Muscle layer of duodenum (tissue), 2 donors: ENCODE measurements around the gene ACO2.
"Not testable (repeated sequence)": the region's sequence is repeated elsewhere in the genome, so short reads cannot be mapped to it uniquely, and the experiment has no call there.

ENCODE experiments used
- H3K27ac ChIP-seq: one replicate; pipeline ENCODE4 v1.7.0; 2013; ENCODE audit warnings: mild to moderate bottlenecking, low read length
- H3K27me3 ChIP-seq: one replicate; pipeline ENCODE4 v1.7.0; 2013; ENCODE audit warnings: low read depth, mild to moderate bottlenecking, control low read depth, low read length
- H3K36me3 ChIP-seq, 2 donors: one replicate each; pipeline ENCODE4 v1.7.0; 2013; ENCODE audit warnings: low read length in 2 of 2, control low read depth in 1 of 2, mild to moderate bottlenecking in 1 of 2; ENCODE audit not compliant: insufficient read depth in 2 of 2, control insufficient read depth in 1 of 2
- H3K4me1 ChIP-seq, 2 donors: one replicate each; pipeline ENCODE4 v1.7.0; 2013; ENCODE audit warnings: low read length in 2 of 2, mild to moderate bottlenecking in 2 of 2, control low read depth in 1 of 2, moderate library complexity in 1 of 2; ENCODE audit not compliant: insufficient read depth in 2 of 2, control insufficient read depth in 1 of 2
- H3K4me3 ChIP-seq, 2 donors: one replicate each; pipeline ENCODE4 v1.7.0; 2013; ENCODE audit warnings: low read length in 2 of 2, low read depth in 1 of 2, mild to moderate bottlenecking in 1 of 2
- H3K9me3 ChIP-seq, 2 donors: one replicate each; pipeline ENCODE4 v1.7.0; 2013; ENCODE audit warnings: low read length in 2 of 2, control low read depth in 1 of 2, mild to moderate bottlenecking in 1 of 2; ENCODE audit not compliant: control insufficient read depth in 1 of 2
- donor health status: healthy.

The ACO2 gene

DNA sequence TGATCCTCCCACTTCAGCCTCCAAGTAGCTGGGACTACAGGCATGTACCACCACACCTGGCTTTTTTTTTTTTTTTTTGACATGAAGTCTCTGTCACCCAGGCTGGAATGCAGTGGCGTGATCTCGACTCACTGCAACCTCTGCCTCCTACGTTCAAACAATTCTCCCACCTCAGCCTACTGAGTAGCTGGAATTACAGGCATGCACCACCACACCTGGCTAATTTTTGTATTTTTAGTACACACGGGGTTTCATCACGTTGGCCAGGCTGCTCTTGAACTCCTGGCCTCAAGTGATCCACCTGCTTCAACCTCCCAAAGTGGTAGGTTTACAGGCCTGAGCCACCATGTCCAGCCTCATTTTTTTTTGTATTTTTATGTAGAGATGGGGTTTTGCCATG is 28.4 kb upstream of the ACO2 start:
- not testable (repeated sequence) for H3K27ac ChIP-seq

DNA sequence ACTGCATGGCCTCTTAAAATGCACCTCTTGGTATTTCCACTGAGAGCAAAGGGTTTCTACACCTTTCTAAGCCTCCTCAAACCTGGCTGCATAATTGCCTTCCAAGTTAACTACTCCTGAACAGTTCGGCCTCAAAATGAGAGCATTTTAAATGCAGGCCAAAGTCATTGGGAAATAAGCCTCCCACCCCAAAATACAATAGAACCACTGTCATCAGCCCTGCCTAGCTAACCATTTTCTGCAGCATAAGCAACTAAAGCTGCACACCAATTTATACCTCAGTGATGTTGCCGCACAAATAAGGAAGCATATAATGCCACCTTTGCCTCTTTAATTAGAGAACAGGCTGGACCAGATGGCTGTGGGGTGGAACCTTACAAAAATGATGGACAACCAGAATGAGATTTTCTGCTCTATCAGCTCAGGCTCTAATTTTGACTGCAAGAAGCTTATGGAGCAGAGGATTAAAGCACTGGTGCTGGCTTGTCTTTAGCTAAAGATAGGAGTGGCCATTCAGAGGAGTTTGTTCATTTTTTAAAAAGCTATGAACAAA is 26.6 kb upstream of the ACO2 start:
- peaks cover 1 to 17% of the 10 kb centered on the region in 2 donors for H3K36me3 ChIP-seq
- H3K4me1 ChIP-seq: peaks cover 0 to 38% of the 10 kb centered on the region in 2 donors
- H3K27ac ChIP-seq: no peak overlapping the region
- H3K27me3 ChIP-seq: no peaks in the 10 kb centered on the region
- H3K9me3 ChIP-seq: no peaks in the 10 kb centered on the region
- no peak overlapping the region for H3K4me3 ChIP-seq

More for the DNA sequence above, 28.4 kb upstream of the ACO2 start:
- not testable (repeated sequence) for H3K9me3 ChIP-seq, H3K4me3 ChIP-seq, H3K27me3 ChIP-seq
- Histone ChIP-seq H3K36me3 (peaks cover 19 to 27% of the 10 kb centered on the region in 2 donors), H3K4me1 (peaks cover under 1 to 47% of the 10 kb centered on the region in 2 donors)

DNA sequence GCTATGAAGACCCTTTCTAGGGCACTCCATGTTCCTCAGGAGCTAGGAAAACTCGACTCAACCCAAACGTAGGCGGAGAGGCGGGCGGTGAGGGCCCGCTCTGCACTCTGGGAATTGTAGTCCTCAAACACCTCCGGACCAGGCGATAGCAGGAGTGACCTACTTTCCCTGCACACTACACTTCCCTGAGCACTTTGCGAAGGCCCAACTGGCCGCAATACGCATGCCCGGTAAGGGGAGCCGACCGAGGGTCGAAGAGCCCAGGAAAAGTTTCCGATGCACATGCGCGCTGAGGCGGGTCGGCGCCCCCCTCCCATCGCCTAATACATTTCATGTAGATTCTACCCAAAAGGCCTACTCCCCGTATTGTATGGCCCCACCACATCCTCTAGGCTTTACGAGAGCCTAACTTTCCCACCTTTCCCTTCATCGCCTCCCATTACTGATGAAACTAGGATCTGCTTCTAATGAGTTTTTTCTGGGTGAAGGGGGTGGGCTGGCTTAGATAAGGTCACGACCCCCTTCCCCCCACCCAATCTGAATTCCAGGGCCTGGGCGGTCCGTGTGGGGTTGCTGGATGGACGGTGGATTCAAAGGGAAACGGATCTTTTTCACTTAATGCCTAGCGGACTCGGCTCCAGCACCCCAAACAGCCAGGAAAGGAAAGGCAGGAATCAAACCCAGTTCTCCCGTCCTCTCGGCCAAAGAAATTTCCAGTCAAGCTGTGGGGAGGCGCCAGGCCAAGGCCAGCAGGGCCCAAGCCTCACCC is 24.4 kb upstream of the ACO2 start:
- peaks cover 4 to 33% of the 10 kb centered on the region in 2 donors for H3K4me1 ChIP-seq

DNA sequence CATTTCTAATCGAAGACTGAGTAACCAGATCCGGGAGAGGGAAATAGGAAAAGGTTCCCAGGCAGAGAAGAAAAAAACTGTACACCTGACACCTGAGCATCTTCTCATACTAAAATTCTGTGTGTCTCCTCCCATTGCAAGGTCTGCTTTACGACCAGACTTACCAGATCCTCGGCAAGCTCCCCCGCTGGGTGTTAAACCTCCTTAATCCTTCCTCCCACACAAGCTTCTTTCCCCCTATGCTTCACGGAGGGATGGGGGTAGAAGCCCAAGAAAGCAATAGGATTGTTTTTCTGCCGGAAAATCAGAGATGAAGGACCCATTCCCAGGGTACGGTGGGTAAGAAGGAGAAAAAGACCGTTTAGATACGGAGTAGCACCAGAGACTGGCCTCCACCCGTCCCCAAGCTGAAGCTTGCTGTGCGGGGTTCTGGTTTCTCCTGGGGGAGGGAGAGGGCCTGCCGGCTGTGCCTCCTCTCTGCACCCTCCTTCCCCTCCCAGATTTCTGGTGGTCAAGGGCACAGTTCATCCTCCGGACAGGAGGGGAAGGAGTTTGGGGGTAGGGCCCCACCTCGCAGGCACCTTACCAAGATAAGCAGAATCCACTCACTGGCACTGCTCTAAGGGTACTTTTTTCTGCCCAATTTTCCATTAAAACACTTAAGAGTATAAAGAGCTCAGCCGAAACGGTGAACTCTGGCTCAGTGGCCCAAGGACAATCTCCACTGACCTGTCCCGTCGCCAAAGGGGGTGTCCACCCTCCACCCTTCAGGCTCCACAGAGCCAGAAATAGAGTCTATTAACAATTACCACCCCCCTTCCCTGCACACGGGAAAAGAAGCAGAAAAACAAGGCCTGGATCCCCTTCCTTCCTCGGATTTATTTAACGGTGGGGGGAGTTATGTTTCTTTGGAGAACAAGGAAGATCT is 23.5 kb upstream of the ACO2 start:
- peaks cover 0 to 22% of the 10 kb centered on the region in 2 donors for H3K36me3 ChIP-seq
- H3K27me3 ChIP-seq: no peaks in the 10 kb centered on the region
- H3K27ac ChIP-seq: peak overlapping the region; percentile 96
- peaks cover 4 to 26% of the 10 kb centered on the region in 2 donors for H3K4me1 ChIP-seq
- no peaks in the 10 kb centered on the region for H3K9me3 ChIP-seq
- peak overlapping the region; percentile 98 to 99 for H3K4me3 ChIP-seq

More for the DNA sequence above, 24.4 kb upstream of the ACO2 start:
- Histone ChIP-seq H3K27me3 (no peaks in the 10 kb centered on the region), H3K27ac (peak overlapping the region; percentile 96), H3K9me3 (no peaks in the 10 kb centered on the region), H3K36me3 (peaks cover 0 to 22% of the 10 kb centered on the region in 2 donors), H3K4me3 (peak overlapping the region; percentile 98 to 99)

DNA sequence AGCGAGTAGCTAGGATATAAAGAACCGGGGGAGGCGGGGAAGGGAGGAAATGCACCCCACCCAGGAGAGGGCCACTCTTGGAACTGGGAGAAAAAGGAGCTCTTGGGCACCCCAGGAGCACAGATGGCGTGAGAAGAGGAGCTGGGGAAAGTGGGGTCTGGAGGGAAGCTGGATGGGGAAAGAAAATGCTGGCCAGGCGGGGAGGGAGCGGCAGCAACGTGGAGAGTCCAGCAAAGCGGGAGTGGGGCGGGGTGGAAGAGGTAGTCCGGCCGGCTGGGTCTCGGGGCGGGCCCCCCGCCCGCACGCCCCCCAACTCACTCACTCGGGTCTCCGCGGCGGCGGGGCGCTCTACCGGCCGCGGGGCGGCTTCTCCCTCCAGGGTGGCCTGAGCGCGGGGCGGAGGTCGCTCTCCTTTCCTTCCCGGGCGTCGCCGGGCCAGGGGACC is 22.8 kb upstream of the ACO2 start:
- Histone ChIP-seq H3K27me3 (no peaks in the 10 kb centered on the region), H3K27ac (peak overlapping the region; percentile 96), H3K9me3 (no peaks in the 10 kb centered on the region), H3K36me3 (peaks cover 0 to 22% of the 10 kb centered on the region in 2 donors), H3K4me3 (peak overlapping the region; percentile 98 to 99), H3K4me1 (peaks cover 4 to 26% of the 10 kb centered on the region in 2 donors)

DNA sequence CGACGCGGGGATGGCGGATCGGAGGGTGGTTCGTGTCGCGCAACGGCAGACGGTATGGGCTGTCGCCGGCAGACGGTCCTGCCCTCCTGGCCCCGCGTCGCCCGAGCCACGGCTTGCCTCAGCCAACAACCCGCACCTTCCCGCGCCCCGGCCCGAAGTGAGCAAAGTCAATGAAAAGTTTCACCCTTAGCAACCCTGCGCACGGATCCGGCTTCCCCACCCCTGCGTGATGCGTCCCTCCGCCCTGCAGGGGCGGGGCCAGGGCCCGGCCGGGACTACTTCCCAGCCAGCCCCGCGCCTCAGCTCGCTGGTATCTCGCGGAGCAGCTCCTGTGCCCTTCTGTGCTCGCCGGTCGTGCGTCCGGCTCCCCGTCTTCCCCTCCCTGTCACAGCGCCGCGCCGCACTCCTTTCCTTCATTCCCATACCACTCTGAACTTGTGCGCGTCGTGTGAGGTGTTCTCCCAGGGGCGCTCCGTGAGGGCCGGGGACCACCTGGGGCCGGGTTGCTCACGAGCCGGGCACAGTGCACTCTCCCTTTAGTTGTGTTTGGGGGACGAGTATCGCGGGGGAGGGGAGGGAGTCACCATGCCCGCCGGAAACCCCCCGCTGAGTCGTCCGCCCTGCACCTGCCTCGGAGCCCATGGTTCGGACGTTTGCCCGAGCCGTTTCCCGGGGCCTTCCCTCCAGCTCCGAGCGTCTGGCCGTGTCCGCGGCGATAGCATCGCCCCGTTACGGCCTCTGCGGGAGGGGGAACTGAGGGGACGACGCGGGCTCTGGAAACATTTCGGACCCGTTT is 22.1 kb upstream of the ACO2 start, which contains the start of gene TOB2:
Gene TOB2, minus strand, starts transcription at position 163 of the 796 bp plus-strand sequence. CDS start 9,456 bp downstream, outside the sequence.
- no peaks in the 10 kb centered on the region for H3K27me3 ChIP-seq
- H3K4me3 ChIP-seq: peak within 1 kb of the TSS; percentile 98 to 99
- H3K9me3 ChIP-seq: no peaks in the 10 kb centered on the region
- peaks cover 0 to 22% of the 10 kb centered on the region in 2 donors for H3K36me3 ChIP-seq
- peaks cover 4 to 26% of the 10 kb centered on the region in 2 donors for H3K4me1 ChIP-seq
- H3K27ac ChIP-seq: peak within 1 kb of the TSS; percentile 98

DNA sequence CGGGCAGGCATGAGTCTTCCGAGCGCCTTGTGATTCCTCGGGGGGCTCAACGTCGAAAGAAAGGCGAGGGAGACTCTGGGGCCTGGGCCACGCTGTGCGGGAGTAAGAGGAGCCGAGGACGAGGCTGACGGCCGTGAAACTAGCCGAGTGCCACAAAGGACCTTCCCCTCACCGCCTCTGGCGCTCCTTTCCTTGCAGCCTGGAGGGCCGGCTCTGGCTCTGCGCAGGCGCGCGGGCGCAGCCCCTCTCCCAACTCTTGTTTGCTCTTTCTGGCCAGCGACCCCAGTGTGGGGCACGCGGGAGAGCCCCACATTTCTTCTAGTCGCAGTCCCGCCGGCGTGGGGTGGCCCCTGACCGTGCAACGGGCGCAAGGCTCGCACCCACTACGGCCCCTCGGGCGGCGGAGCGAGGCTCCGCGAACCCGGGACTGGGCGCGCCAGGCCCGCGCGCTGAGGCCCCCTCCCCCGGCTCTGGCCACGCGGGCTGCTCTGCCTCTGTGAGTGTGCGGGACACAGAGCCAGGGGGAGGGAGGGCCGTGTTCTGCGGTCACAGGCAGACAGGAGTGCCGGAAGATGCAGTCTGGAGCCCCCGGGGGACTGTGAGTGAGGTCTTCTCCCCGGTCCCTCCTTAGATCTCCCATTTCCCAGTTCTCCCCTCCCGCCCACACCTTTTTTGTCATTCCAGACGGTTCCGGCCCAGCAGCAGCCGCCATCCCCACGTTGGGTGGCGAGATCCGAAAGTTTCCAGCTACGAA is 21.3 kb upstream of the ACO2 start:
- peak overlapping the region; percentile 84 to 98 for H3K4me3 ChIP-seq
- H3K4me1 ChIP-seq: peaks cover 4 to 18% of the 10 kb centered on the region in 2 donors
- peaks cover 0 to 22% of the 10 kb centered on the region in 2 donors for H3K36me3 ChIP-seq
- no peaks in the 10 kb centered on the region for H3K9me3 ChIP-seq
- peak overlapping the region; percentile 98 for H3K27ac ChIP-seq
- H3K27me3 ChIP-seq: no peaks in the 10 kb centered on the region

DNA sequence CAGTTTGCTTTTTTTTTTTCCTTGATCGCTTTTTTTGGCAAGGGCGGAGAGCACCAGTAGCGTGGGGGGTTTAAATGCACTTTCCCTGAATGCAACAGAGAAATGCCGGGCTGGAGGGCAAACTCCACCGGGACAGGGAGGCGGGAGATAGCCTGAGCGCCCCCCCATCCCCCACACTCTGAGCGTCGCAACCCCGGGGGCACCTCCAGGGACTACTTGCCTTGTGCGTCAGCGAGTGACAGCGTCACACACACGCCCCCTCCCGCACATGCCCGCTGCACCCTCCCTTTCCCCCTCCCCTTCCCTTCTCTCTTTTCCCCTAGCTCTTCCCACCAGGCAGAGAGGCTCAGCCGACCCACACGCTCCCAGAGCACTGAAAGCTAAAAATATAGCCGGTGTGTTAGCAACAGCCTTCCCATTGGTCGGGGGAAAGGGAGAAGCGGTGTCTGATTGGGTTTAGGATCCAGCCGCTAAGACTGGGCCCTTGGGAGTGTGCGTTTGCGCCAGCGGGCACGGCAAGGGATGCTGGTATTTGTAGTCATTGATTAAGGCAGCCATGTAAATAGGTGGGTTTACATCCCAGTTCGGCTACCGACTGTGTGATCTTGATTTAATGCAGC is 20.6 kb upstream of the ACO2 start:
- peaks cover 4 to 11% of the 10 kb centered on the region in 2 donors for H3K4me1 ChIP-seq
- peak overlapping the region; percentile 84 to 98 for H3K4me3 ChIP-seq
- H3K9me3 ChIP-seq: no peaks in the 10 kb centered on the region

DNA sequence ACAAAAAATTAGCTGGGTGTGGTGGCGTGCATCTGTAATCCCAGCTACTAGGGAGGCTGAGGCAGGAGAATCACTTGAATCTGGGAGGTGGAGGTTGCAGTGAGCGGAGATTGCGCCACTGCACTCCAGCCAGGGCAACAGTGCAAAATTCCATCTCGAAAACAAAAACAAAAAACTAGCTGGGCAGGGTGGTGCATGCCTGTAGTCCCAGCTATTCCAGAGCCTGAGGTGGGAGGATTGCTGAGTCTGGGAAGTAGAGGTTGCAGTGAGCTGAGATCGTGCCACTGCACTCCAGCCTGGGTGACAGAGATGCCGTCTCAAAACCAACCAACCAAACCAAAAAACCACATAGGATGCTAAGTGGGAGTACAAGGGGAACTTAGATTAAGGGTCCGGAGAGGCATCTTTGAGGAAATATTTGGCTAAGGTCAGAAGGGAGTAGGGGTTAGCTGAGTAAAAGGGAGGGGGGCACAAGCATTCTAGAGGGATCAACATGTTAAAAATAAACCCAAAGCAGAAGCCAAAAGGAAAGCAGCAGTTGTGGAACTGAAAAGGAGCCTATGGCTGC is 10.7 kb upstream of the ACO2 start:
- Histone ChIP-seq H3K27me3 (no peaks in the 10 kb centered on the region), H3K4me3 (no peak overlapping the region)

More for the DNA sequence above, 20.6 kb upstream of the ACO2 start:
- Histone ChIP-seq H3K36me3 (peaks cover 0 to 22% of the 10 kb centered on the region in 2 donors), H3K27me3 (no peaks in the 10 kb centered on the region), H3K27ac (peak overlapping the region; percentile 98)

More for the DNA sequence above, 10.7 kb upstream of the ACO2 start:
- H3K9me3 ChIP-seq: no peaks in the 10 kb centered on the region
- H3K36me3 ChIP-seq: peaks cover 20 to 33% of the 10 kb centered on the region in 2 donors
- H3K4me1 ChIP-seq: peaks cover 0 to 6% of the 10 kb centered on the region in 2 donors
- H3K27ac ChIP-seq: no peak overlapping the region
